ENCODE results near the gene SORT1.

SORT1 gene

DNA sequence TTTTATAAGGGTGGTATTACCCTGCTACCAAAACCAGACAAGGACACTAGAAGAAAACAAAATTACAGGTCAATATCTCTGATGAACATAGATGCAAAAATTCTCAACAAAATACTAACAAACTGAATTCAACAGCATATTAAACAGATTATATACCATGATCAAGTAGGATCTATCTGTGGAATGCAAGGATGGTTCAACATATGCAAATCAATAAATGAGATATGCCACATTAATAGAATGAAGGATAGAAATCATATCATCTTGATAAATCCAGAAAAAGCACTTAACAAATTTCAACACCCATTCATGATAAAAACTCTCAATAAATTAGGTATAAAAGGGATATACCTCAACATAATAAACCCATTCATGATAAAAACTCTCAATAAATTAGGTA is 66.6 kb downstream of the SORT1 start:
- Histone ChIP-seq H3K4me1 (ENCODE audit: control insufficient read depth, insufficient read depth, low read length) (no peaks in the 10 kb centered on the region), H3K27me3 (replicated peaks; ENCODE audit: control insufficient read depth, insufficient read depth, low read length) (no peaks in the 10 kb centered on the region), H3K9ac (ENCODE audit: low read length) (no peak overlapping the region), H3K36me3 (ENCODE audit: control insufficient read depth, insufficient read depth, low read length, severe bottlenecking) (peaks cover 96% of the 10 kb centered on the region), H3K9me3 (ENCODE audit: control insufficient read depth, low read length) (peaks cover 15% of the 10 kb centered on the region), H3K4me3 (ENCODE audit: low read length) (no peak overlapping the region)
- no peak for DNase-seq (ENCODE audit: low read depth)

DNA sequence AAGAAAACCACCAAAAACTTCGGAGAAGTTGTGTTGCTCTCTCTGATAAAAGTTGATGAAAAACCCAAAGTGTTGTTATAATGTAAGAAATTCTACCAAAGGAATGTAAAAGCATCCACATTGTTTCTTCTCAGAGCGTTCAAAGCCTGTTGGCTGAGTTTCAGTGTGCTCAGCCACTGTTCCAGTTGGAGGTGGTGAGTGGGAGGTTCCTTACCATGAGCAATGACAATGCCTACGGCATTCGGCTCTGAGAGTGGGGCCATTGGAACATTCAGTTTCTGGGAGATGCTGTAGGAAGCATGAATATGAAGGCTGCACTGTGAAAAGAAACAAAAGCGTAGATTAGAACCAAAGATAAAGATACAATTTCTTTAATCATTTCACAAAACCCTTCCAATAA is 70.4 kb downstream of the SORT1 start:
- Histone ChIP-seq H3K4me3 (ENCODE audit: low read length) (no peak overlapping the region), H3K27me3 (replicated peaks; ENCODE audit: control insufficient read depth, insufficient read depth, low read length) (no peaks in the 10 kb centered on the region), H3K36me3 (ENCODE audit: control insufficient read depth, insufficient read depth, low read length, severe bottlenecking) (peaks cover 96% of the 10 kb centered on the region), H3K9me3 (ENCODE audit: control insufficient read depth, low read length) (peaks cover 15% of the 10 kb centered on the region), H3K9ac (ENCODE audit: low read length) (no peak overlapping the region), H3K4me1 (ENCODE audit: control insufficient read depth, insufficient read depth, low read length) (no peaks in the 10 kb centered on the region)
- DNase-seq (ENCODE audit: low read depth) = no peak

DNA sequence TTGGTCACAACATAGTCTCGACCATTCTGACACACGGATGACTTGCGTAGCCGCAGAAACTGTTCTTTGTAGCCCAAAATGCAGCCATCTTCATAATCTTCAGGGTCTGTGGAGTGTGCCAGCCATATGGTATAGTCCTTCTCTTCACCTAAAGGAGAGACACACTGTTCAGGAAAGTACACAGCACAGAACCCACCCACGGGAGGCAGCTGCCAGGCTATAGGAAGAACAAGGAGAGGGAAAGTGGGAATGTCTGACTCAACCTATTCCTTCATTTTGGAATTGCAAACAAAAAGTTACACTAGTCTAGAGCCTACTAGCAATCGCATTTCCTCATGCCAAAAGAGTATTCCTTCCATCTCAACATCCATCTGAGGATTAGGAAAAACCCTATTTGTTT is 74.7 kb downstream of the SORT1 start:
- Histone ChIP-seq H3K36me3 (ENCODE audit: control insufficient read depth, insufficient read depth, low read length, severe bottlenecking) (peaks cover 98% of the 10 kb centered on the region), H3K9ac (ENCODE audit: low read length) (no peak overlapping the region), H3K4me1 (ENCODE audit: control insufficient read depth, insufficient read depth, low read length) (no peaks in the 10 kb centered on the region), H3K9me3 (ENCODE audit: control insufficient read depth, low read length) (no peaks in the 10 kb centered on the region), H3K4me3 (ENCODE audit: low read length) (no peak overlapping the region), H3K27me3 (replicated peaks; ENCODE audit: control insufficient read depth, insufficient read depth, low read length) (no peaks in the 10 kb centered on the region)
- no peak for DNase-seq (ENCODE audit: low read depth)

DNA sequence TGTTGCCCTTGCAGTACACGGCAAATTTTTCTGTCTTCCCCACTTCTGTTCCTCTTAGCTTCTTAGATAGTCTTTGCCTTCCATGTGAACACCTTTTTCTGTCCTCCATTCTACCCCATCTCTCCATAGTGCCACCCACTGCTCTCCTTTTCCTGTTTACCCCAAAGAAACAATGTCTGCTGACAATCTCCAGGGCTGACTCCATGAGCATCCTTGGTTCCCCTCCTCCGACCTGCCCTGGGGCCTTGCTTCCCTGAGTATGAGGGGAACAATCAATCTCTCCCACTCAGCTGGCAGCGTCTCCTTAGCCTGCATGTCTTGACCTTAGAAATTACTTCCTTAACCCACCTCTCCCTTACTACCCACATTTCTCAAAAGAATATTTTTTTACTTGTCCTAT is 78.6 kb downstream of the SORT1 start:
- no peak for DNase-seq (ENCODE audit: low read depth)
- no peak overlapping the region for H3K4me3 ChIP-seq (ENCODE audit: low read length)
- no peak overlapping the region for H3K9ac ChIP-seq (ENCODE audit: low read length)
- no peaks in the 10 kb centered on the region for H3K27me3 ChIP-seq (replicated peaks; ENCODE audit: control insufficient read depth, insufficient read depth, low read length)
- no peaks in the 10 kb centered on the region for H3K9me3 ChIP-seq (ENCODE audit: control insufficient read depth, low read length)
- H3K36me3 ChIP-seq (ENCODE audit: control insufficient read depth, insufficient read depth, low read length, severe bottlenecking) = peaks cover 90% of the 10 kb centered on the region
- peaks cover 14% of the 10 kb centered on the region for H3K4me1 ChIP-seq (ENCODE audit: control insufficient read depth, insufficient read depth, low read length)

DNA sequence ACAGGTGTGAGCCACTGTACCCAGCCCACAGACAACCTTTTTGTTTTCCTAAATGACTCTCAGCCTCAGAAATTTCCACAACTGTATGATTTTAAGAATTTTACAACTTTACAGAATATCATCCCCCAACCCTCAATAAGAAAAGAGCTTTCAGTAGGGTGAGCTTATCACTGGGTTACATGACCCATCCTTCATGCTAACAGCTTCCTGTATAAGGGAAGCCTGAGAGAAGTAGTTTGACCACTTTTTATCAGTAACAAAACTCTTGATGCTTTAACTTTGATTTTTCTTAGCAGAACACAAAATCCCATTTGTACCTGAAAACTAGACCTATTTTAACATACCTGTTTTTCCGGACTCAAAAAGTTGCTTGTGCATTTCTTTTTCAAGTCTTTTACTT is 81.2 kb downstream of the SORT1 start:
- Histone ChIP-seq H3K9me3 (ENCODE audit: control insufficient read depth, low read length) (no peaks in the 10 kb centered on the region), H3K27me3 (replicated peaks; ENCODE audit: control insufficient read depth, insufficient read depth, low read length) (no peaks in the 10 kb centered on the region), H3K4me3 (ENCODE audit: low read length) (no peak overlapping the region), H3K36me3 (ENCODE audit: control insufficient read depth, insufficient read depth, low read length, severe bottlenecking) (peaks cover 90% of the 10 kb centered on the region), H3K4me1 (ENCODE audit: control insufficient read depth, insufficient read depth, low read length) (peaks cover 33% of the 10 kb centered on the region), H3K9ac (ENCODE audit: low read length) (no peak overlapping the region)
- DNase-seq (ENCODE audit: low read depth) = no peak

DNA sequence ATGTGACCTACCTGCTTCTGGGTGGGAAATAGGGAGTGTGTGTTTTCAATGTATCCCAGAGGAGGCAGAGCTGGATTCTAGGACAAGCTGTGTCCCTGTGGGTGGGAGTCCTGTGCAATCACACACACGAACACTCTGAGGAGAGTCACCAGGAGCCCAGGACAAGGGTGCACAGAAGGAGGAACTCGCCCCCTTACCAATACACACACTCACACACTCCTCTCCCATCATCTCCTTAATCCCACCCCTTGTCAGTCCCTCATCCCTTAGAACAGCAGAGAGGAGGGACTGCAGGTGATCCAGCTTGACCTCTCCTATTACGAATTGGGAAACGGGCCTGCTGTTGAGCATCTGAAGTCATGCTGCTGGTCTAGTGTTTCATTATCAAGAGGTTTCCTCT is 82.4 kb downstream of the SORT1 start:
- H3K27me3 ChIP-seq (replicated peaks; ENCODE audit: control insufficient read depth, insufficient read depth, low read length) = no peaks in the 10 kb centered on the region
- DNase-seq (ENCODE audit: low read depth) = no peak
- H3K36me3 ChIP-seq (ENCODE audit: control insufficient read depth, insufficient read depth, low read length, severe bottlenecking) = peaks cover 90% of the 10 kb centered on the region
- H3K9me3 ChIP-seq (ENCODE audit: control insufficient read depth, low read length) = no peaks in the 10 kb centered on the region
- H3K4me1 ChIP-seq (ENCODE audit: control insufficient read depth, insufficient read depth, low read length) = peaks cover 33% of the 10 kb centered on the region
- no peak overlapping the region for H3K9ac ChIP-seq (ENCODE audit: low read length)
- no peak overlapping the region for H3K4me3 ChIP-seq (ENCODE audit: low read length)

DNA sequence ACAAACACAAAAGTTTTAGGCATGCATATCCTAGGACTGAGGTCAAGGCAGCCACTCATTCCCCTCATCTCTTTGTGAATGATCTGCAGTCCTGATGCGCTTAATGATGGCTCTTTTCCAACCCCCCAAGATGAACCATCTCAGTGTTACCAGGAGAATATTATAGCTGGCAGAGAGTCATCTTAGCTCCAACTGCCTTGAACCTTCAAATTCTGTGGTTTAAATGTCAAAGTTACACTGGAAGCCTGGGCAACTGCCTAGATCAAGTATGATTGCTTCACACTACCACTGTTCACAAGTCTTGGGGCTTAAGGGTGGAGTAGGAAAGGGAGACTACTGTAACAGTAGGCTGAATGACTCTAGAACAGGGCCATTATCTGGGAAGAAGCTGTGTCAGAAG is 82.9 kb downstream of the SORT1 start:
- Histone ChIP-seq H3K36me3 (ENCODE audit: control insufficient read depth, insufficient read depth, low read length, severe bottlenecking) (peaks cover 90% of the 10 kb centered on the region), H3K4me1 (ENCODE audit: control insufficient read depth, insufficient read depth, low read length) (peaks cover 33% of the 10 kb centered on the region), H3K4me3 (ENCODE audit: low read length) (no peak overlapping the region), H3K9me3 (ENCODE audit: control insufficient read depth, low read length) (no peaks in the 10 kb centered on the region), H3K27me3 (replicated peaks; ENCODE audit: control insufficient read depth, insufficient read depth, low read length) (no peaks in the 10 kb centered on the region), H3K9ac (ENCODE audit: low read length) (no peak overlapping the region)
- DNase-seq (ENCODE audit: low read depth) = peak; percentile 30

DNA sequence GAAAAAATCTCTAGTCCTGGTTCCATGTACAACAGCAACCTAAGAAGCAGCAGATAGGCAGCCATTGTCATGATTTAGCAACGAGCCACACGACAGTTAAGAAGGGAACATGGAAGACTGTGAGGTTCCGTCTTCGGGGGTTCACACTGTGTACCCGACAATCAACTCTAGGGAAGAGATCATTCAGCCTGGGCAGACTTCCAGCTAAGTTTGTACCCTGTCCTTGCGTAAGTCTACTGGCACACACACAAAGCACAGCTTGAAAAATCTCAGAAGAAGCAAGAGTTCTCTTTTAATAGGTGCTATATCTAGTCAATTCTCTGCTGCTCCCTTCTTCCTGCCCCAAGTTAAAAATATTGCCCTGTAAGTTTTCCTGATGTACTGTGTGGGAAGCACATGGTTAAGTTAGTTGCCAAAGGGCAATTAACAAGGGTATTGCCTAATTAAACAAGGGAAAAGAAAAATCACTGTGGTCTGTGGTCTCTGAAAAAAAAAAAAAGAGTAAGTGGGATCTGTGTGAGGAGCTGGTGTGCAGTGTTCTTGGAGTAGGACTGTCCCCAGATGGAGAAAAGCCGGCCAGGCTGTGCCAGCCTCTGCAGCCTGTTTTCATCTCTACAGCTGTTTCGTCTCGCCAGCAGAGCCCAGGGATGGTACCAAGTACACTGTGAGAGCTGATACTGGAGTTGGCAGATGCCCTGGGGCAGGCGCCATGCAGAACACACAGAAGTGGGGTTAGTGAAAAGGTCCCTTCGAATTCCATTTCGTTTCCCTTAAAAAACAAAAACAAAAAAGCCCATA is 84.5 kb downstream of the SORT1 start:
- peak; percentile 40 for DNase-seq (ENCODE audit: low read depth)
- peaks cover 90% of the 10 kb centered on the region for H3K36me3 ChIP-seq (ENCODE audit: control insufficient read depth, insufficient read depth, low read length, severe bottlenecking)
- H3K9me3 ChIP-seq (ENCODE audit: control insufficient read depth, low read length) = no peaks in the 10 kb centered on the region
- H3K4me3 ChIP-seq (ENCODE audit: low read length) = peak overlapping the region; percentile 5
- peak overlapping the region; percentile 7 for H3K9ac ChIP-seq (ENCODE audit: low read length)
- H3K27me3 ChIP-seq (replicated peaks; ENCODE audit: control insufficient read depth, insufficient read depth, low read length) = no peaks in the 10 kb centered on the region
- H3K4me1 ChIP-seq (ENCODE audit: control insufficient read depth, insufficient read depth, low read length) = peaks cover 33% of the 10 kb centered on the region

DNA sequence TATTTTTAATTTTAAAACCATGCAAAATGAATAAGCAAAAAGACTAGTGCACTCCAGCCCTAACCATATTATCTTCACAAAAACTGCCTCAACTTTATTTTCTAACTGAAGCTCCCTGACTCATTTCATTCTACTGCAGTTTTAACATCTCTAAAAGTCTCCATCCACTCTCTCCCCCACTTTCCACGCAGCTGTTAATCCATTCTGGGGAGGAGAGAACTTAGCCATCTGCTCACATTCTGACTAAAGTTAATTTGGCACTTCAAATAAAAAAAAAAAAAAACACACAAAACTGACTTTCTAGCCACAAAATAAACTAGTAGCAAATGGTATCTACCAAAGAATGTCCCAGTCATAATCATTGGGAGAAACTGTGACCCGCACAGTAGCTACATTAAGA is 85.5 kb downstream of the SORT1 start:
- Histone ChIP-seq H3K9ac (ENCODE audit: low read length) (no peak overlapping the region), H3K36me3 (ENCODE audit: control insufficient read depth, insufficient read depth, low read length, severe bottlenecking) (peaks cover 87% of the 10 kb centered on the region), H3K27me3 (replicated peaks; ENCODE audit: control insufficient read depth, insufficient read depth, low read length) (no peaks in the 10 kb centered on the region), H3K4me1 (ENCODE audit: control insufficient read depth, insufficient read depth, low read length) (peaks cover 35% of the 10 kb centered on the region), H3K4me3 (ENCODE audit: low read length) (no peak overlapping the region), H3K9me3 (ENCODE audit: control insufficient read depth, low read length) (no peaks in the 10 kb centered on the region)
- DNase-seq (ENCODE audit: low read depth) = no peak

DNA sequence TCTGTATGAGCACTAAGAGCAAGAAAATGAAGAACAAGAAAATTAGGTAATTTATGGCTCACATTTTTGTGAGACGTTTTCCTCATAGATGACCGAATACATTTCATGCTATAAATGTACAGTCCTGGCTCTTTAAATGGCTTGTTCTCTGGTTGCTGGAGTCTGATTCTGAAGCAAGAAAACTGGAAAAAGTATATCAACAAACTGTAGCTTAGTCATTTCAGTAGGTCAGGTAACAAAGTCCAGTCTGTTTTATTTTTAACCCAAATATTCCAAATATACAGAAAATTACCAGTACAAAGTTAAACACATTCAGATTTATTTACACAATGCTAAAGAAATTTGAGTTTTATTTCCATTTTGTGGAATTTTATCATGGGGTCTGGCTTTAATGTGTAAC is 88.4 kb downstream of the SORT1 start:
- peaks cover 32% of the 10 kb centered on the region for H3K4me1 ChIP-seq (ENCODE audit: control insufficient read depth, insufficient read depth, low read length)
- H3K9me3 ChIP-seq (ENCODE audit: control insufficient read depth, low read length) = no peaks in the 10 kb centered on the region
- DNase-seq (ENCODE audit: low read depth) = no peak
- H3K27me3 ChIP-seq (replicated peaks; ENCODE audit: control insufficient read depth, insufficient read depth, low read length) = no peaks in the 10 kb centered on the region
- H3K36me3 ChIP-seq (ENCODE audit: control insufficient read depth, insufficient read depth, low read length, severe bottlenecking) = peaks cover 67% of the 10 kb centered on the region
- H3K4me3 ChIP-seq (ENCODE audit: low read length) = no peak overlapping the region
- no peak overlapping the region for H3K9ac ChIP-seq (ENCODE audit: low read length)

DNA sequence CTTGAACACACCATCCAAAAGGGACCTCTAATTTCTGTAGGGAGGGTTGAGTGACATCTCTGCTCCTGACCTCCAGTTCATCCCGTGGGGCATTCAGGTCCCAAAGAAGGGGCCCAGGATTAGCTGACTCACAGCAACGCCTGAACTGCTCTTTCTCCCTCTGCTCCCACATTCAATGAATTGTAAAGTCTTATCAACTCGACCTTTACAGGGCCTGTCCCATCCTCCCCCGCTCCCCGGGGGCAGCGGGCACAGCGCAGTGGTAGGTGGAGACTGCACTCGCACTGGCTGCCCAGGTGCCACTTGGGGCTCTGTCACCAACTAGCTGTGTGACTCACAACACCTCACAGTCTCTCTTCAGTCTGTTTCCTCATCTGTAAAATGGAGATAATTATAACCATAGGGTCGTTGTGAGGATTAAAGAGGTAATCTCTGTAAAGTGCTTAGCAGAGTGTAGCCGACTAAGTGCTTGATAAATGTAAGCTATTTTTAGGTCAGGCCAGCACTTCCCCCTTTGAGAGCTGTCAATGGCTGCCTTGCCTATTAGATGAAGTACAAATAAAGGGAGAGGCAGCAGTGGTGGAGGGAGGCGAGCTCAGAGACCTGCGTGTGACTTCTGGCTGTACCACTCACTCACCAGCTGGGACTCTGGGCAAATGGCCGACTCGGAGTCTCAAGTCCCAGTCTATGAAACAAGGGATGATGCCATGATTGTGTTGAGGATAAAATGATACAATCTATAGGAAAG is 90.3 kb downstream of the SORT1 start:
- Histone ChIP-seq H3K4me3 (ENCODE audit: low read length) (no peak overlapping the region), H3K9ac (ENCODE audit: low read length) (no peak overlapping the region), H3K9me3 (ENCODE audit: control insufficient read depth, low read length) (no peaks in the 10 kb centered on the region), H3K4me1 (ENCODE audit: control insufficient read depth, insufficient read depth, low read length) (peaks cover 13% of the 10 kb centered on the region), H3K27me3 (replicated peaks; ENCODE audit: control insufficient read depth, insufficient read depth, low read length) (no peaks in the 10 kb centered on the region), H3K36me3 (ENCODE audit: control insufficient read depth, insufficient read depth, low read length, severe bottlenecking) (peaks cover 48% of the 10 kb centered on the region)
- DNase-seq (ENCODE audit: low read depth) = no peak
